Heart left ventricle (tissue), 16 donors: ENCODE data around the gene SYCP1. TPM values are rescaled to one million over a fixed set of nuclear protein-coding genes. Genes with fewer than 3 reads are reported as not detected.

Experiments used
- ATAC-seq, 4 donors: fragments of 200-7000 bp; cut with Tn5 transposase; one replicate each; pipeline ENCODE4 v1.9.1; 2020 to 2022; ENCODE audit warnings: moderate library complexity in 4 of 4, mild to moderate bottlenecking in 3 of 4, moderate number of reproducible peaks in 1 of 4
- DNase-seq, 5 donors: peaks; one replicate each; pipeline ENCODE4 v3.0.0-alpha.2; 2020
- H3K27ac ChIP-seq, 12 donors: fragments of 200-600 bp; sonication (generic) in 4 of 12; one replicate each; pipeline versions ENCODE4 v1.5.0 to v1.8.0; 2016 to 2022; ENCODE audit warnings: mild to moderate bottlenecking in 2 of 12
- H3K27me3 ChIP-seq, 9 donors: fragments of 200-600 bp; sonication (generic) in 2 of 9; one replicate each; pipeline versions ENCODE4 v1.5.1 to v1.8.0; 2016 to 2022; ENCODE audit warnings: mild to moderate bottlenecking in 3 of 9
- H3K36me3 ChIP-seq, 9 donors: fragments of 200-600 bp; sonication (generic) in 2 of 9; one replicate each; pipeline versions ENCODE4 v1.5.0 to v1.8.0; 2018 to 2022; ENCODE audit warnings: mild to moderate bottlenecking in 2 of 9
- H3K4me1 ChIP-seq, 12 donors: fragments of 200-600 bp; sonication (generic) in 4 of 12; one replicate each; pipeline versions ENCODE4 v1.5.0 to v1.8.0; 2016 to 2022; ENCODE audit warnings: mild to moderate bottlenecking in 3 of 12
- H3K4me3 ChIP-seq, 12 donors: fragments of 200-600 bp; sonication (generic) in 4 of 12; one replicate each; pipeline versions ENCODE4 v1.5.0 to v1.8.0; 2017 to 2022; ENCODE audit warnings: mild to moderate bottlenecking in 9 of 12, moderate library complexity in 4 of 12
- H3K9me3 ChIP-seq, 12 donors: fragments of 200-600 bp; sonication (generic) in 4 of 12; one replicate each; pipeline versions ENCODE4 v1.5.0 to v1.8.0; 2016 to 2022; ENCODE audit warnings: mild to moderate bottlenecking in 1 of 12
- POLR2A ChIP-seq, 2 donors: fragments of 450-650 bp; IDR thresholded peaks; one replicate each; pipeline ENCODE4 v1.6.1; 2017; ENCODE audit warnings: antibody characterized with exemption in 2 of 2, mild to moderate bottlenecking in 2 of 2, moderate library complexity in 2 of 2
- WGBS, 4 donors: extraction: QIAGEN DNeasy Blood & Tissue Kit in 2 of 4; methylation state at CpG; one replicate each; pipeline versions ENCODE4 v1.1.5 to v1.1.7; 2013 to 2018; 5-methylcytosine and 5-hydroxymethylcytosine counted together
- intact Hi-C, 10 donors: fragments of 100-400 bp; cut with DNase I; formaldehyde crosslinking; loops; one replicate each; pipeline versions ENCODE4 v1.11.1 to v1.14.2; 2022
- long read RNA-seq, 3 donors: library from polyadenylated mRNA; unstranded; transcript quantifications; one replicate each; pipeline ENCODE4 v2.0.0, GENCODE V29; 2020 to 2021
- polyA plus RNA-seq, 2 donors: library from polyadenylated mRNA; stranded (reverse); fragments of 200-250 nt; gene quantifications; one replicate each; pipeline ENCODE4 v1.2.3, GENCODE V29; 2013
- total RNA-seq, 9 donors: library from RNA; depleted of rRNA in 2 of 9; stranded (reverse); fragments of >200 nt in 2 of 9; fragmentation: NEBNext Ultra II Directional in 3 of 9; extraction: Animal tissue kit (Norgen Biotek cat#: 25700) in 3 of 9; gene quantifications; one replicate each; pipeline versions ENCODE4 v1.1.0 to v1.2.4, GENCODE V29; 2016 to 2023
- TF ChIP-seq, protein P1 (sequence below), 12 donors: fragments of 200-600 bp; sonication (generic) in 4 of 12; IDR thresholded peaks; one replicate each; pipeline versions ENCODE4 v1.5.0 to v1.8.0; 2018 to 2022; ENCODE audit warnings: antibody characterized with exemption in 12 of 12, mild to moderate bottlenecking in 5 of 12
- donor health status: ischemic (EF 13 %, LVEDD 7.1; RV severe dilation, severe dysfunction).
- donor health status: healthy with polysubstance abuse.
- donor health status: DM: no; HTN: yes; CAD: no.
- donor health status: DM: no; HTN: no; CAD: no.
- donor health status: ischemic (EF 25% LVEDD 6.9; RV normal size, moderate dysfunction).
- donor health status: ischemic (EF 25% LVEDD 5.7; RV mildly dilated, moderate dysfunction).
- donor health status: healthy.
- donor health status: DM: yes; HTN: yes; CAD: no.
- donor health status: ischemic (EF 35%, LVEDD 5.7; RV mildly dilated, moderate dysfunction).
- donor health status: nonischemic (EF 11% LVEDD 7.7; RV severe dilation, severe dysfunction).
- donor health status: DM: yes; HTN: yes; CAD: no.
- donor health status: PGD.
- donor health status: ischemic (EF 29% LVEDD 5.4; RV normal size, mild dysfunction).
- donor health status: nonischemic (EF 23%, LVEDD 6.1; RV moderate dilation, normal function).

Gene SYCP1, protein sequence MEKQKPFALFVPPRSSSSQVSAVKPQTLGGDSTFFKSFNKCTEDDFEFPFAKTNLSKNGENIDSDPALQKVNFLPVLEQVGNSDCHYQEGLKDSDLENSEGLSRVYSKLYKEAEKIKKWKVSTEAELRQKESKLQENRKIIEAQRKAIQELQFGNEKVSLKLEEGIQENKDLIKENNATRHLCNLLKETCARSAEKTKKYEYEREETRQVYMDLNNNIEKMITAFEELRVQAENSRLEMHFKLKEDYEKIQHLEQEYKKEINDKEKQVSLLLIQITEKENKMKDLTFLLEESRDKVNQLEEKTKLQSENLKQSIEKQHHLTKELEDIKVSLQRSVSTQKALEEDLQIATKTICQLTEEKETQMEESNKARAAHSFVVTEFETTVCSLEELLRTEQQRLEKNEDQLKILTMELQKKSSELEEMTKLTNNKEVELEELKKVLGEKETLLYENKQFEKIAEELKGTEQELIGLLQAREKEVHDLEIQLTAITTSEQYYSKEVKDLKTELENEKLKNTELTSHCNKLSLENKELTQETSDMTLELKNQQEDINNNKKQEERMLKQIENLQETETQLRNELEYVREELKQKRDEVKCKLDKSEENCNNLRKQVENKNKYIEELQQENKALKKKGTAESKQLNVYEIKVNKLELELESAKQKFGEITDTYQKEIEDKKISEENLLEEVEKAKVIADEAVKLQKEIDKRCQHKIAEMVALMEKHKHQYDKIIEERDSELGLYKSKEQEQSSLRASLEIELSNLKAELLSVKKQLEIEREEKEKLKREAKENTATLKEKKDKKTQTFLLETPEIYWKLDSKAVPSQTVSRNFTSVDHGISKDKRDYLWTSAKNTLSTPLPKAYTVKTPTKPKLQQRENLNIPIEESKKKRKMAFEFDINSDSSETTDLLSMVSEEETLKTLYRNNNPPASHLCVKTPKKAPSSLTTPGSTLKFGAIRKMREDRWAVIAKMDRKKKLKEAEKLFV
- not detected for total RNA-seq
- polyA plus RNA-seq: not detected
- long read RNA-seq, donor 1: 0 reads
- long read RNA-seq, donor 2: 0 reads
- long read RNA-seq, donor 3: 0 reads

DNA sequence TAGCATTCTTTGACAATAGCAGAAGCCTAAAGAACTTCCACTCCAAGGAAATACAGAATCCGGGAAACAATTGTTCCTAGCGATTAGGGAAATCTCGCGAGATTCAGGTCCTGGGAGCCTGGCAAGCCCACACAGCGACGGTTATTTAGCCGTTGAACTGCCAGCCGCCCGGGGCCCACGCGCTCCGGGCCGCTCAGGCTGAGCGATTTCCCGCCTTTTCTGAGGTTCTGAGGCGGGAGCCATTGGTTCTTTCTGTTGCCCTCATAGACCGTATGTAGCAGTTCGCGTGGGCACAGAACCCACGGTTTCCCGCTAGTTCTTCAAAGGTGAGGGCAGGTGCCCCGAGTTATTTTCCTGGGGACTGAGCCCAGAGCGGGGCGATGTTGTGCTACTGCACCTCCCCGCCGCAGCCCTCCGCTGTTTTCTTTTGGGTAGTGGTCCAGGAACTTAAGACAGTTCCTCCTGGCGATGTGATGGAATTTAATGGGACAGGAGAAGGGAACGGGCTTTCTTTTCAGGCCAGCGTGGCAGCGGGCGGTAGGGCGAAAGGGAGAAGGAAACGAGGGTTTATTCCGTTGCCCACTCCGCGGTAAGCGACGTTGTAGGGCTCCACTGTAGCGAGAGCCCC, at the start of gene SYCP1:
Gene SYCP1 (plus strand): TSS at position 171 of the 628 bp plus-strand sequence. CDS start 602 bp downstream, outside the sequence.
- H3K9me3 ChIP-seq: no peaks in the 10 kb centered on the region
- 23 to 33% (median 27%) methylated on average over 32 to 40 of the region's 40 CpGs for WGBS, 4 donors

DNA sequence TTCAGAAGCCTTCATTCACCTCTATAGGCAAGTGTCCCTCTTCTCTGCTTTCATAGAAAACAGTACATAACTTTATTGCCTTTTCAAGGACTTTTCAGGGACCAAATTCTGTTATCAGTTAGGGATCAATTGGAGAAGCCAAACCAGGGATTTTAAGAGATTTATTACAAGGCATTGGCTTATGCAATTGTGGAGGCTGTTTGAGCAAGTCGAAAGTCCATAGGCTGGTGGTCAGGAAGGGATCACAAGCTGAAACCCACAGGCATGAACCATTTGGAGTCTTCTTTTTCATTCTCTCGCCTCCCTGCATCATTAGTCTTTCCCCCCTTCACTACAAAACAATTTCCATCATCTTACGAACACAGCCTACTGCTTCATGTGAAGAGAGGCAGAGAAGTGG, 34.8 kb upstream of the SYCP1 start:
- Histone ChIP-seq H3K27me3 (no peaks in the 10 kb centered on the region), H3K36me3 (no peaks in the 10 kb centered on the region), H3K4me1 (no peaks in the 10 kb centered on the region), H3K27ac (no peak overlapping the region), H3K4me3 (no peak overlapping the region), H3K9me3 (peaks cover 0 to 18% (median 2%) of the 10 kb centered on the region in 12 donors)
- WGBS, 4 donors: 65 to 70% (median 68%) methylated on average over 3 of the region's 3 CpGs
- DNase-seq (no peak), ATAC-seq (no peak)
- TF ChIP-seq POLR2A (IDR thresholded peaks at IDR 0.05): no peak
- TF ChIP-seq, protein P1, sequence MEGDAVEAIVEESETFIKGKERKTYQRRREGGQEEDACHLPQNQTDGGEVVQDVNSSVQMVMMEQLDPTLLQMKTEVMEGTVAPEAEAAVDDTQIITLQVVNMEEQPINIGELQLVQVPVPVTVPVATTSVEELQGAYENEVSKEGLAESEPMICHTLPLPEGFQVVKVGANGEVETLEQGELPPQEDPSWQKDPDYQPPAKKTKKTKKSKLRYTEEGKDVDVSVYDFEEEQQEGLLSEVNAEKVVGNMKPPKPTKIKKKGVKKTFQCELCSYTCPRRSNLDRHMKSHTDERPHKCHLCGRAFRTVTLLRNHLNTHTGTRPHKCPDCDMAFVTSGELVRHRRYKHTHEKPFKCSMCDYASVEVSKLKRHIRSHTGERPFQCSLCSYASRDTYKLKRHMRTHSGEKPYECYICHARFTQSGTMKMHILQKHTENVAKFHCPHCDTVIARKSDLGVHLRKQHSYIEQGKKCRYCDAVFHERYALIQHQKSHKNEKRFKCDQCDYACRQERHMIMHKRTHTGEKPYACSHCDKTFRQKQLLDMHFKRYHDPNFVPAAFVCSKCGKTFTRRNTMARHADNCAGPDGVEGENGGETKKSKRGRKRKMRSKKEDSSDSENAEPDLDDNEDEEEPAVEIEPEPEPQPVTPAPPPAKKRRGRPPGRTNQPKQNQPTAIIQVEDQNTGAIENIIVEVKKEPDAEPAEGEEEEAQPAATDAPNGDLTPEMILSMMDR (IDR thresholded peaks at IDR 0.05): no peak
- intact Hi-C loops: no loop called here

More for the DNA sequence above, at the start of gene SYCP1:
- Histone ChIP-seq H3K36me3 (no peaks in the 10 kb centered on the region), H3K27me3 (peaks cover 0 to 73% (median 33%) of the 10 kb centered on the region in 9 donors), H3K27ac (no peak within 1 kb of the TSS), H3K4me1 (peaks cover 0 to 7% (median 0%) of the 10 kb centered on the region in 12 donors), H3K4me3 (peak within 1 kb of the TSS in 4 of 12 donors; percentile 6 to 14 (median 10))
- TF ChIP-seq, protein P1 (IDR thresholded peaks at IDR 0.05): no peak
- TF ChIP-seq POLR2A (IDR thresholded peaks at IDR 0.05): no peak
- no peak for ATAC-seq
- intact Hi-C loops: no loop called here
- peak in 1 of 5 donors; percentile 42 for DNase-seq

DNA sequence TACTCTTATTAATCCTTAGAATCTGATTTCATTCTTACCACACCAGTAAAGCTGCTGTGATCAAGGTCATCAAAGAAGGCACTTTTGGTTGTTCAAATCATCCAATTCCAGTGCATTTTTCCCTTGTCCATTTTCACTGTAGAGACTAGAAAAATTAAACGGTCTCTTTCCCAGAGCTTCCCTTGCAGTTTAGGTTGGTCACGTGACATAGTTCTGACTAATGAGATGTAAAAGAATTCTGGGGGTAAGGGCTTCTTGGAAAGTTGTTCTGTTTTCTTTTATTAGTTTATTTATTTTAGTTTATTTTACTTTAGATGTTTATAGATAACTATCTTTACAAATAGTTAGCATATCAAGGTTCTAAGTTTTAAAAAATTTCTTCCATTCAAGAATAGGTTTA, 34.3 kb upstream of the SYCP1 start:
- no peak for DNase-seq
- H3K36me3 ChIP-seq: no peaks in the 10 kb centered on the region
- TF ChIP-seq, protein P1 (IDR thresholded peaks at IDR 0.05): no peak
- no peak for TF ChIP-seq POLR2A (IDR thresholded peaks at IDR 0.05)
- H3K27me3 ChIP-seq: no peaks in the 10 kb centered on the region
- H3K27ac ChIP-seq: no peak overlapping the region
- no peak overlapping the region for H3K4me3 ChIP-seq
- no peak for ATAC-seq
- no peaks in the 10 kb centered on the region for H3K4me1 ChIP-seq
- intact Hi-C loops: no loop called here
- 84 to 93% (median 88%) methylated on average over 2 of the region's 2 CpGs for WGBS, 4 donors
- H3K9me3 ChIP-seq: peaks cover 0 to 22% (median 2%) of the 10 kb centered on the region in 12 donors
